Liver (tissue), 9 donors: ENCODE measurements around the gene SERPINC1. TPM values are rescaled to one million over a fixed set of nuclear protein-coding genes. Genes with fewer than 3 reads are reported as not detected.

ENCODE experiments used
- DNase-seq: peaks from one replicate; pipeline ENCODE4 v3.0.0-alpha.2; 2017; ENCODE audit warnings: low spot score
- H3K27ac ChIP-seq, 2 donors: one replicate each; pipeline ENCODE4 v1.7.0; 2013; ENCODE audit warnings: inconsistent platforms in 2 of 2, low read length in 2 of 2, control low read depth in 1 of 2, low read depth in 1 of 2, mild to moderate bottlenecking in 1 of 2
- H3K27me3 ChIP-seq, 4 donors: one replicate each; pipeline versions ENCODE4 v1.6.1 to v1.7.0; 2013; ENCODE audit warnings: low read length in 3 of 4, inconsistent platforms in 1 of 4, mild to moderate bottlenecking in 1 of 4, moderate library complexity in 1 of 4; ENCODE audit not compliant: control insufficient read depth in 4 of 4, insufficient read depth in 4 of 4
- H3K36me3 ChIP-seq, 4 donors: one replicate each; pipeline versions ENCODE4 v1.6.1 to v1.7.0; 2013; ENCODE audit warnings: low read length in 3 of 4, mild to moderate bottlenecking in 3 of 4, low read depth in 1 of 4, moderate library complexity in 1 of 4; ENCODE audit not compliant: control insufficient read depth in 4 of 4, insufficient read depth in 3 of 4
- H3K4me1 ChIP-seq, 4 donors: one replicate each; pipeline versions ENCODE4 v1.6.1 to v1.7.0; 2013; ENCODE audit warnings: low read length in 3 of 4, mild to moderate bottlenecking in 3 of 4, moderate library complexity in 1 of 4; ENCODE audit not compliant: control insufficient read depth in 4 of 4, insufficient read depth in 4 of 4
- H3K4me3 ChIP-seq, 3 donors: one replicate each; pipeline versions ENCODE4 v1.6.1 to v1.7.0; 2013; ENCODE audit warnings: low read length in 3 of 3, control low read depth in 1 of 3, low read depth in 1 of 3, mild to moderate bottlenecking in 1 of 3
- H3K9ac ChIP-seq, 2 donors: one replicate each; pipeline ENCODE4 v1.7.0; 2013; ENCODE audit warnings: low read length in 2 of 2, mild to moderate bottlenecking in 2 of 2, moderate library complexity in 2 of 2, control low read depth in 1 of 2, low read depth in 1 of 2
- H3K9me3 ChIP-seq, 4 donors: one replicate each; pipeline versions ENCODE4 v1.6.1 to v1.7.0; 2013; ENCODE audit warnings: low read length in 3 of 4; ENCODE audit not compliant: control insufficient read depth in 4 of 4
- FOXA1 ChIP-seq: IDR thresholded peaks from 2 replicates; pipeline ENCODE4 v1.6.1; 2016; ENCODE audit warnings: antibody characterized with exemption
- HNF4A ChIP-seq, 2 donors: conservative IDR thresholded peaks; 2 replicates each; pipeline ENCODE4 v1.6.1; 2016; ENCODE audit warnings: antibody characterized with exemption in 2 of 2, mild to moderate bottlenecking in 2 of 2
- HNF4G ChIP-seq: IDR thresholded peaks from 2 replicates; pipeline ENCODE4 v1.6.1; 2016; ENCODE audit warnings: antibody characterized with exemption
- JUND ChIP-seq, 2 donors: IDR thresholded peaks; 2 replicates each; pipeline ENCODE4 v1.6.1; 2016; ENCODE audit warnings: antibody characterized with exemption in 2 of 2
- RAD21 ChIP-seq, 2 donors: IDR thresholded peaks; 2 replicates each; pipeline ENCODE4 v1.6.1; 2016; ENCODE audit warnings: antibody characterized with exemption in 2 of 2, mild to moderate bottlenecking in 2 of 2
- RXRA ChIP-seq, 2 donors: IDR thresholded peaks; 2 replicates each; pipeline ENCODE4 v1.6.1; 2017 to 2018; ENCODE audit warnings: antibody characterized with exemption in 2 of 2, mild to moderate bottlenecking in 1 of 2
- SP1 ChIP-seq: IDR thresholded peaks from 2 replicates; pipeline ENCODE4 v1.6.1; 2018; ENCODE audit warnings: antibody characterized with exemption, mild to moderate bottlenecking
- TAF1 ChIP-seq: conservative IDR thresholded peaks from 2 replicates; pipeline ENCODE4 v1.6.1; 2016; ENCODE audit warnings: antibody characterized with exemption, mild to moderate bottlenecking
- YY1 ChIP-seq: IDR thresholded peaks from 2 replicates; pipeline ENCODE4 v1.6.1; 2016; ENCODE audit warnings: antibody characterized with exemption, mild to moderate bottlenecking
- WGBS: extraction: QIAGEN DNeasy Blood & Tissue Kit; methylation state at CpG from one replicate; pipeline ENCODE4 v1.1.7; 2013; 5-methylcytosine and 5-hydroxymethylcytosine counted together
- polyA plus RNA-seq, 2 donors: library from polyadenylated mRNA; stranded (reverse) in 1 of 2; unstranded in 1 of 2; fragments of 200-250 nt in 1 of 2; fragments of >200 nt in 1 of 2; fragmentation: Nextera tagmentation in 1 of 2; extraction: Ambion mirVana in 1 of 2; gene quantifications; one replicate each; pipeline versions ENCODE4 v1.2.1 to v1.2.3, GENCODE V29; 2013 to 2015
- total RNA-seq, 2 donors: library from RNA; depleted of rRNA; stranded (reverse); fragments of >200 nt; gene quantifications; one replicate each; pipeline ENCODE4 v1.2.3, GENCODE V29; 2014
- TF ChIP-seq, protein P1 (sequence below): IDR thresholded peaks from 2 replicates; pipeline ENCODE4 v1.6.1; 2016; ENCODE audit warnings: antibody characterized with exemption, mild to moderate bottlenecking
- TF ChIP-seq, protein P2 (sequence below): fragments of 150-350 bp; IDR thresholded peaks from 2 replicates; pipeline ENCODE4 v1.5.1; 2017; ENCODE audit warnings: improper control_type of control experiment, low read depth, low read length; ENCODE audit not compliant: missing input control
- TF ChIP-seq, protein P3 (sequence below): IDR thresholded peaks from 2 replicates; pipeline ENCODE4 v1.6.1; 2016; ENCODE audit warnings: antibody characterized with exemption
- TF ChIP-seq, protein P4 (sequence below): IDR thresholded peaks from 2 replicates; pipeline ENCODE4 v1.6.1; 2016; ENCODE audit warnings: antibody characterized with exemption
- donor health status: healthy.
- donor health status: healthy.
- donor health status: healthy.
- donor health status: healthy.
- donor health status: healthy.

SERPINC1 gene
- total and polyA plus RNA-seq, 4 donors, result 742 to 2,589 (median 2,412) TPM

DNA sequence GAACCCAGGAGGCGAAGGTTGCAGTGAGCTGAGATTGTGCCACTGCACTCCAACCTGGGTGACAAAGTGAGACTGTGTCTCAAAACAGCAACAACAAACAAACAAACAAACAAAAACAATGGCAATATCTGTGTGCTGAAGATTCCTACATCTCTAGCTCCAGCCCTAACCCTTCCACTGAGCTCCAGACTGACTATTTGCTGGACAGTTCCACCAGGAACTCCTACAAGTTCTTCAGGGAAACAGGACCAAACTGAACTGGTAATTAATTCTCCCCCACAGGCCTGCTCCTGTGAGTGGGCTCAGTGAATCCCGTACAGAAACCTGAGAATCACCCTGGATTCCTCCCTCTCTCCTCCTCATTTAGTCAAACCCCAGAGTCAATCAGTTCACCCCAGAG, 1.5 kb downstream of the SERPINC1 start:
- TF ChIP-seq, protein P1, sequence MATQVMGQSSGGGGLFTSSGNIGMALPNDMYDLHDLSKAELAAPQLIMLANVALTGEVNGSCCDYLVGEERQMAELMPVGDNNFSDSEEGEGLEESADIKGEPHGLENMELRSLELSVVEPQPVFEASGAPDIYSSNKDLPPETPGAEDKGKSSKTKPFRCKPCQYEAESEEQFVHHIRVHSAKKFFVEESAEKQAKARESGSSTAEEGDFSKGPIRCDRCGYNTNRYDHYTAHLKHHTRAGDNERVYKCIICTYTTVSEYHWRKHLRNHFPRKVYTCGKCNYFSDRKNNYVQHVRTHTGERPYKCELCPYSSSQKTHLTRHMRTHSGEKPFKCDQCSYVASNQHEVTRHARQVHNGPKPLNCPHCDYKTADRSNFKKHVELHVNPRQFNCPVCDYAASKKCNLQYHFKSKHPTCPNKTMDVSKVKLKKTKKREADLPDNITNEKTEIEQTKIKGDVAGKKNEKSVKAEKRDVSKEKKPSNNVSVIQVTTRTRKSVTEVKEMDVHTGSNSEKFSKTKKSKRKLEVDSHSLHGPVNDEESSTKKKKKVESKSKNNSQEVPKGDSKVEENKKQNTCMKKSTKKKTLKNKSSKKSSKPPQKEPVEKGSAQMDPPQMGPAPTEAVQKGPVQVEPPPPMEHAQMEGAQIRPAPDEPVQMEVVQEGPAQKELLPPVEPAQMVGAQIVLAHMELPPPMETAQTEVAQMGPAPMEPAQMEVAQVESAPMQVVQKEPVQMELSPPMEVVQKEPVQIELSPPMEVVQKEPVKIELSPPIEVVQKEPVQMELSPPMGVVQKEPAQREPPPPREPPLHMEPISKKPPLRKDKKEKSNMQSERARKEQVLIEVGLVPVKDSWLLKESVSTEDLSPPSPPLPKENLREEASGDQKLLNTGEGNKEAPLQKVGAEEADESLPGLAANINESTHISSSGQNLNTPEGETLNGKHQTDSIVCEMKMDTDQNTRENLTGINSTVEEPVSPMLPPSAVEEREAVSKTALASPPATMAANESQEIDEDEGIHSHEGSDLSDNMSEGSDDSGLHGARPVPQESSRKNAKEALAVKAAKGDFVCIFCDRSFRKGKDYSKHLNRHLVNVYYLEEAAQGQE, result peak; percentile 96
- TF ChIP-seq JUND (IDR thresholded peaks at IDR 0.05), result no peak
- 40% methylated on average over 2 of the region's 2 CpGs for WGBS
- H3K4me1 ChIP-seq, result peaks cover 4 to 53% (median 31%) of the 10 kb centered on the region in 4 donors
- no peaks in the 10 kb centered on the region for H3K27me3 ChIP-seq
- peak overlapping the region in 1 of 2 donors; percentile 67 for H3K27ac ChIP-seq
- H3K36me3 ChIP-seq, result peaks cover 4 to 29% (median 19%) of the 10 kb centered on the region in 4 donors
- DNase-seq, result no peak
- no peaks in the 10 kb centered on the region for H3K9me3 ChIP-seq
- peak overlapping the region; percentile 63 to 70 for H3K9ac ChIP-seq
- peak overlapping the region; percentile 66 to 96 (median 90) for H3K4me3 ChIP-seq

DNA sequence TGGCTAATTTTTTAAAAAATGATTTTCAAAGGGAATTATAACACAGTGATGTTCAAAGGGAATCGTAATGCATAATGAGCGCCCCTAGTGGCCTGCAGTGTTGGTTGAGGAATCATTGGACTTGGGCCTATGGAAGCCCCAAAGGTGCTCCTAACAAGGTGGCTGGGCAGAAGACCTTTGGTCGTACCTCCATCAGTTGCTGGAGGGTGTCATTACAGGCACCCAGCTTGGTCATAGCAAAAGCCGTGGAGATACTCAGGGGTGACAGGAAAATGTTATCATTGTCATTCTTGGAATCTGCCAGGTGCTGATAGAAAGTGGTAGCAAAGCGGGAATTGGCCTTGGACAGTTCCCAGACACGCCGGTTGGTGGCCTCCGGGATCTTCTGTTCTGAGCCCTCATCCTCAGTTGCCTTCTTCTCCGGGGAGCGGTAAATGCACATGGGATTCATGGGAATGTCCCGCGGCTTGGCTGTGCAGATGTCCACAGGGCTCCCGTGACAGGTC, 2.7 kb downstream of the SERPINC1 start:
- peak; percentile 42 for DNase-seq
- Histone ChIP-seq H3K4me1 (peaks cover 4 to 53% (median 31%) of the 10 kb centered on the region in 4 donors), H3K9me3 (no peaks in the 10 kb centered on the region), H3K9ac (no peak overlapping the region), H3K4me3 (peak overlapping the region; percentile 66 to 96 (median 90)), H3K27ac (no peak overlapping the region), H3K36me3 (peaks cover 4 to 38% (median 24%) of the 10 kb centered on the region in 4 donors), H3K27me3 (no peaks in the 10 kb centered on the region)
- peak; percentile 67 to 79 for TF ChIP-seq HNF4A (conservative IDR thresholded peaks at IDR 0.05)
- TF ChIP-seq, protein P2, sequence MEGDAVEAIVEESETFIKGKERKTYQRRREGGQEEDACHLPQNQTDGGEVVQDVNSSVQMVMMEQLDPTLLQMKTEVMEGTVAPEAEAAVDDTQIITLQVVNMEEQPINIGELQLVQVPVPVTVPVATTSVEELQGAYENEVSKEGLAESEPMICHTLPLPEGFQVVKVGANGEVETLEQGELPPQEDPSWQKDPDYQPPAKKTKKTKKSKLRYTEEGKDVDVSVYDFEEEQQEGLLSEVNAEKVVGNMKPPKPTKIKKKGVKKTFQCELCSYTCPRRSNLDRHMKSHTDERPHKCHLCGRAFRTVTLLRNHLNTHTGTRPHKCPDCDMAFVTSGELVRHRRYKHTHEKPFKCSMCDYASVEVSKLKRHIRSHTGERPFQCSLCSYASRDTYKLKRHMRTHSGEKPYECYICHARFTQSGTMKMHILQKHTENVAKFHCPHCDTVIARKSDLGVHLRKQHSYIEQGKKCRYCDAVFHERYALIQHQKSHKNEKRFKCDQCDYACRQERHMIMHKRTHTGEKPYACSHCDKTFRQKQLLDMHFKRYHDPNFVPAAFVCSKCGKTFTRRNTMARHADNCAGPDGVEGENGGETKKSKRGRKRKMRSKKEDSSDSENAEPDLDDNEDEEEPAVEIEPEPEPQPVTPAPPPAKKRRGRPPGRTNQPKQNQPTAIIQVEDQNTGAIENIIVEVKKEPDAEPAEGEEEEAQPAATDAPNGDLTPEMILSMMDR, result peak; percentile 43
- TF ChIP-seq RXRA (IDR thresholded peaks at IDR 0.05), result peak in 1 of 2 donors; percentile 51
- TF ChIP-seq FOXA1, result no peak
- TF ChIP-seq HNF4G, result peak; percentile 46
- peak; percentile 15 for TF ChIP-seq SP1
- peak; percentile 15 to 44 for TF ChIP-seq JUND (IDR thresholded peaks at IDR 0.05)
- TF ChIP-seq, protein P3, sequence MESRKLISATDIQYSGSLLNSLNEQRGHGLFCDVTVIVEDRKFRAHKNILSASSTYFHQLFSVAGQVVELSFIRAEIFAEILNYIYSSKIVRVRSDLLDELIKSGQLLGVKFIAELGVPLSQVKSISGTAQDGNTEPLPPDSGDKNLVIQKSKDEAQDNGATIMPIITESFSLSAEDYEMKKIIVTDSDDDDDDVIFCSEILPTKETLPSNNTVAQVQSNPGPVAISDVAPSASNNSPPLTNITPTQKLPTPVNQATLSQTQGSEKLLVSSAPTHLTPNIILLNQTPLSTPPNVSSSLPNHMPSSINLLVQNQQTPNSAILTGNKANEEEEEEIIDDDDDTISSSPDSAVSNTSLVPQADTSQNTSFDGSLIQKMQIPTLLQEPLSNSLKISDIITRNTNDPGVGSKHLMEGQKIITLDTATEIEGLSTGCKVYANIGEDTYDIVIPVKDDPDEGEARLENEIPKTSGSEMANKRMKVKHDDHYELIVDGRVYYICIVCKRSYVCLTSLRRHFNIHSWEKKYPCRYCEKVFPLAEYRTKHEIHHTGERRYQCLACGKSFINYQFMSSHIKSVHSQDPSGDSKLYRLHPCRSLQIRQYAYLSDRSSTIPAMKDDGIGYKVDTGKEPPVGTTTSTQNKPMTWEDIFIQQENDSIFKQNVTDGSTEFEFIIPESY, result no peak
- TF ChIP-seq, protein P4, sequence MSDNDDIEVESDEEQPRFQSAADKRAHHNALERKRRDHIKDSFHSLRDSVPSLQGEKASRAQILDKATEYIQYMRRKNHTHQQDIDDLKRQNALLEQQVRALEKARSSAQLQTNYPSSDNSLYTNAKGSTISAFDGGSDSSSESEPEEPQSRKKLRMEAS, result peak; percentile 61
- TF ChIP-seq YY1, result peak; percentile 46
- TF ChIP-seq, protein P1, result peak; percentile 53
- TF ChIP-seq RAD21 (IDR thresholded peaks at IDR 0.05), result peak; percentile 74 to 78
- TF ChIP-seq TAF1, result no peak
- whole genome bisulfite sequencing, result 41% methylated on average over 13 of the region's 13 CpGs
